ENCODE data around the gene COL12A1. TPM values are rescaled to one million over a fixed set of nuclear protein-coding genes. Genes with fewer than 3 reads are reported as not detected.

COL12A1 gene
- total and polyA plus RNA-seq, 2 donors (not counting 1 experiment from before 2014, with no cell fraction given) = not detected

DNA sequence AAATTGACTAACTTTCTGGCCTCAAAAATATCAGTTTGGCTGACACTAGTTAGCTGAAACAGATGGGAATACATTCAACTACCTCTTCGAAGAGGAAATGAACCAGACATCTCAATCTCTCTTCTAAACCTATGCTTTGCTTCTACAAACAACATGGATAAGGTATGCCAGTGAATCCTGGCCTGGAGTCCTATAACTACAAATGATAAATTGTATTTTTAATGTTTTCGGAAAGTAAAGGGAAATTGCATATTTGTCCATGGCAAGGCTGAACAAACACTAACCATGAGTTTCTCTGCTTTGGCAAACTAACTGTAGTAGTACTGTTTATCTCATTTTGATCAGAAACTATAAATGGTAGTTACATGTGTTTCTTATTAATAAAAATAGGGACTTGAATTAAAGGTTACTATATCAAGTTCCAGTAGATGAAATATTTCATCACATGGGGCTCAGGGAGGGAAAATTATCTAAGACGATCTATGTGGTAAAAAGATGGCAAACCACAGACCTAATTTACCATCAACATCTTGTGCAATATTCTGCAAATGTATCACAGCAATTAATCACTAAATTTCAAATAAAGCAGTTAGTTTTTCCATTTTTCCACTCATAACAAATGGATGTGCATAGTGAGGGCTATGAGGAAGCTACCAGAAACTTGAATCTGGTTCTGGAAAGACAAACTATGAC is 76.8 kb downstream of the COL12A1 start:
- H3K9ac ChIP-seq (ENCODE audit: low read length) = no peak overlapping the region
- no peaks in the 10 kb centered on the region for H4K20me1 ChIP-seq (ENCODE audit: control insufficient read depth, insufficient read depth, low read length, poor library complexity, severe bottlenecking)
- H3K4me1 ChIP-seq (ENCODE audit: control insufficient read depth in 2 of 2, insufficient read depth in 2 of 2, low read length in 2 of 2) = no peaks in the 10 kb centered on the region
- POLR2A ChIA-PET = no interaction called here
- Mint-ChIP-seq H3K27me3 (no peaks in the 10 kb centered on the region), H3K27ac (no peak overlapping the region), H3K4me3 (no peak overlapping the region), H3K4me1 (no peaks in the 10 kb centered on the region), H3K9me3 (ENCODE audit: insufficient read depth) (no peaks in the 10 kb centered on the region)
- CTCF ChIA-PET = no interaction called here
- no peak overlapping the region for H3K27ac ChIP-seq (ENCODE audit: low read length in 2 of 2)
- DNase-seq (no peak), ATAC-seq (ENCODE audit: low read depth) (no peak)
- no peak overlapping the region for H2AFZ ChIP-seq (ENCODE audit: insufficient read depth, low read depth, low read length, poor library complexity, severe bottlenecking)
- no peaks in the 10 kb centered on the region for H3K79me2 ChIP-seq (ENCODE audit: control insufficient read depth, insufficient read depth, low read length)
- no peaks in the 10 kb centered on the region for H3K27me3 ChIP-seq (replicated peaks in 1 of 4; ENCODE audit: control extremely low read depth in 1 of 4, control insufficient read depth in 3 of 4, insufficient read depth in 4 of 4, low read length in 3 of 4)
- TF ChIP-seq EZH2 (IDR thresholded peaks at IDR 0.05; ENCODE audit: borderline replicate concordance, insufficient read depth, low read depth, low read length, poor library complexity, severe bottlenecking) = no peak
- TF ChIP-seq, protein P1, sequence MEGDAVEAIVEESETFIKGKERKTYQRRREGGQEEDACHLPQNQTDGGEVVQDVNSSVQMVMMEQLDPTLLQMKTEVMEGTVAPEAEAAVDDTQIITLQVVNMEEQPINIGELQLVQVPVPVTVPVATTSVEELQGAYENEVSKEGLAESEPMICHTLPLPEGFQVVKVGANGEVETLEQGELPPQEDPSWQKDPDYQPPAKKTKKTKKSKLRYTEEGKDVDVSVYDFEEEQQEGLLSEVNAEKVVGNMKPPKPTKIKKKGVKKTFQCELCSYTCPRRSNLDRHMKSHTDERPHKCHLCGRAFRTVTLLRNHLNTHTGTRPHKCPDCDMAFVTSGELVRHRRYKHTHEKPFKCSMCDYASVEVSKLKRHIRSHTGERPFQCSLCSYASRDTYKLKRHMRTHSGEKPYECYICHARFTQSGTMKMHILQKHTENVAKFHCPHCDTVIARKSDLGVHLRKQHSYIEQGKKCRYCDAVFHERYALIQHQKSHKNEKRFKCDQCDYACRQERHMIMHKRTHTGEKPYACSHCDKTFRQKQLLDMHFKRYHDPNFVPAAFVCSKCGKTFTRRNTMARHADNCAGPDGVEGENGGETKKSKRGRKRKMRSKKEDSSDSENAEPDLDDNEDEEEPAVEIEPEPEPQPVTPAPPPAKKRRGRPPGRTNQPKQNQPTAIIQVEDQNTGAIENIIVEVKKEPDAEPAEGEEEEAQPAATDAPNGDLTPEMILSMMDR (IDR thresholded peaks at IDR 0.05) = no peak
- no peaks in the 10 kb centered on the region for H3K9me3 ChIP-seq (ENCODE audit: control extremely low read depth in 1 of 3, control insufficient read depth in 2 of 3, insufficient read depth in 1 of 3, low read length in 2 of 3)
- WGBS (ENCODE audit: insufficient coverage) = no CpG with 5 or more reads among the region's 3 CpGs
- no peaks in the 10 kb centered on the region for H3K36me3 ChIP-seq (replicated peaks in 1 of 2; ENCODE audit: control extremely low read depth in 1 of 2, control insufficient read depth in 1 of 2, extremely low read depth in 1 of 2, insufficient read depth in 2 of 2, low read length in 1 of 2)
- intact Hi-C loops (cut with micrococcal nuclease) = no loop called here
- H3K4me2 ChIP-seq (replicated peaks; ENCODE audit: low read depth, low read length, poor library complexity, severe bottlenecking) = no peak overlapping the region
- H3K4me3 ChIP-seq (ENCODE audit: control extremely low read depth in 1 of 5, extremely low read depth in 1 of 5, insufficient read depth in 1 of 5, low read depth in 2 of 5, low read length in 4 of 5) = no peak overlapping the region

GRCh38 chr6:75126518-75126917 is 79.3 kb downstream of the COL12A1 start:
- Mint-ChIP-seq H3K9me3 (ENCODE audit: insufficient read depth) (no peaks in the 10 kb centered on the region), H3K4me1 (no peaks in the 10 kb centered on the region), H3K27me3 (peaks cover 3% of the 10 kb centered on the region), H3K4me3 (no peak overlapping the region), H3K27ac (no peak overlapping the region)
- ATAC-seq (ENCODE audit: low read depth) = no peak
- Histone ChIP-seq H3K36me3 (replicated peaks in 1 of 2; ENCODE audit: control extremely low read depth in 1 of 2, control insufficient read depth in 1 of 2, extremely low read depth in 1 of 2, insufficient read depth in 2 of 2, low read length in 1 of 2) (no peaks in the 10 kb centered on the region), H3K4me3 (ENCODE audit: control extremely low read depth in 1 of 5, extremely low read depth in 1 of 5, insufficient read depth in 1 of 5, low read depth in 2 of 5, low read length in 4 of 5) (no peak overlapping the region), H3K79me2 (ENCODE audit: control insufficient read depth, insufficient read depth, low read length) (no peaks in the 10 kb centered on the region), H3K27ac (ENCODE audit: low read length in 2 of 2) (no peak overlapping the region), H3K9me3 (ENCODE audit: control extremely low read depth in 1 of 3, control insufficient read depth in 2 of 3, insufficient read depth in 1 of 3, low read length in 2 of 3) (no peaks in the 10 kb centered on the region), H4K20me1 (ENCODE audit: control insufficient read depth, insufficient read depth, low read length, poor library complexity, severe bottlenecking) (no peaks in the 10 kb centered on the region), H3K4me2 (replicated peaks; ENCODE audit: low read depth, low read length, poor library complexity, severe bottlenecking) (no peak overlapping the region), H3K4me1 (ENCODE audit: control insufficient read depth in 2 of 2, insufficient read depth in 2 of 2, low read length in 2 of 2) (no peaks in the 10 kb centered on the region), H3K9ac (ENCODE audit: low read length) (no peak overlapping the region), H3K27me3 (replicated peaks in 1 of 4; ENCODE audit: control extremely low read depth in 1 of 4, control insufficient read depth in 3 of 4, insufficient read depth in 4 of 4, low read length in 3 of 4) (no peaks in the 10 kb centered on the region), H2AFZ (ENCODE audit: insufficient read depth, low read depth, low read length, poor library complexity, severe bottlenecking) (no peak overlapping the region)
- TF ChIP-seq EZH2 (IDR thresholded peaks at IDR 0.05; ENCODE audit: borderline replicate concordance, insufficient read depth, low read depth, low read length, poor library complexity, severe bottlenecking) = no peak
- TF ChIP-seq, protein P1 (IDR thresholded peaks at IDR 0.05) = no peak
- CTCF ChIA-PET = no interaction called here
- WGBS (ENCODE audit: insufficient coverage) = no CpG with 5 or more reads among the region's 2 CpGs
- intact Hi-C loops (cut with micrococcal nuclease) = no loop called here
- POLR2A ChIA-PET = no interaction called here
- DNase-seq = no peak

All from B cell (primary cell).